HG03139 (cell line): ENCODE results near the gene DST.
"Not testable (repeated sequence)": the region's sequence is repeated elsewhere in the genome, so short reads cannot be mapped to it uniquely, and the experiment has no call there.

ENCODE experiments used
- ATAC-seq: cut with Tn5 transposase; IDR thresholded peaks from one replicate; pipeline ENCODE4 v1.9.1; 2021; ENCODE audit not compliant: unreplicated experiment

Gene DST

DNA sequence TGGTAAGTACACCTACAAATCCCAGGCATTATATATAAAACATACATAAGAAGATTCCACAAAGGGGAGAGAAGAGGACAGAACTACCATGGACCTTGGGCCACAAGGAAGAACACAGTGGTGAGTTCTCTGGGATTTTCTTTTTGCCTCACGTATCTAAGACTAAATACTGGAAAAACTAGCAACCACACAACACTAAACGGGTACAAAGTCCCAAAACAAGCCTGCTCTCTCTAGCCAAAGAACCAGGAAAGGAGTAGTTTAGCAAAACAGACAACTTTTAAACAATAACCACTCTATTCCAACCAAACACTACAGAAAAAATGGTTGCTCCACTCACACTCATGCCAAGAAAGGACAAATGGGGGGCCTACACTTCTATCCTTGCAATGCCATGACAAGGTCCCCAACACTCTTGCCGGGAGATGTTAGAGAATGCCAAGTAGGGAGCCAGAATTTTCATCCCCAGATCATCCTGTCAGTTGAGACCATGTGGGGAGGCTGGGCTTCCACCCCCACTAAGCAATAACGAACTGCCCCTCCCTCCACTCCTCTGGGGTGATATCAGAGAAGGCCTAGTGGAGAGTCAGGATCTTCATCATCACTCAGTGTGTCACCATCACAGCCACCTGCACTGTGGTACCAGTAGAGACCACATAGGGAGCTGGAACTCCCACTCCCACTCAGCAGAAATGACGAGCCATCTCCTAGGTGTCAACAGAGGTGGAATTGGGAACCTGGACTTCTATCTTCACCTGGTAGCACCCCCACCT is 123.5 kb downstream of the DST start:
- no peak for ATAC-seq

DNA sequence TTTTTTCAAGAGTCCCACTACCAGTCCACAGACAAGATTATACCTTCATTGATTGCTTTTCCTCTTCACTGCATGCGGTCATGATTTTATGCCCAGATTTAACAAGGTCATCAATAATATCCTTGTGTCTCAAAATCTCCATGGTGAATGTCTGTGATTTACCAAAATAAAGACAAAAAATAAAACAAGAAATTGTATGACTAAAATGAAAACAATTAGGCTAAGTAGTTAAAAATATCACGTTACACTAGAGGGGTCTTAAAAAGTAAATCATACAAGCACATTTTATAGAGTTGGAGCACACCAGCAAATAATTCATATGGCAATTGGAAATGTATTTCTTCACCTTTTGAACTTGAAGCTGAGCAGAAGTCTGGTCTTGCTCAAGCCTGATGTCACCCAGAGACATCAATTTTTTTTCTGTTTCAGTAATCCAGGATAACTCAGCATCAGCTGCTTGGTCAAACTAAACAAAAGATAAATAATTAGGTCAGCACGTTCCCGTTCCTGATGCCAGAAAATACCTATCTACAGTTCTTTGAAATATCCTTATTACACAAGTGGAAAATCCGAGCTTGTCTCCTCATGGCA is 125.4 kb downstream of the DST start:
- ATAC-seq: no peak

GRCh38 chr6:56516003-56516402 is 126.7 kb downstream of the DST start:
- no peak for ATAC-seq

DNA sequence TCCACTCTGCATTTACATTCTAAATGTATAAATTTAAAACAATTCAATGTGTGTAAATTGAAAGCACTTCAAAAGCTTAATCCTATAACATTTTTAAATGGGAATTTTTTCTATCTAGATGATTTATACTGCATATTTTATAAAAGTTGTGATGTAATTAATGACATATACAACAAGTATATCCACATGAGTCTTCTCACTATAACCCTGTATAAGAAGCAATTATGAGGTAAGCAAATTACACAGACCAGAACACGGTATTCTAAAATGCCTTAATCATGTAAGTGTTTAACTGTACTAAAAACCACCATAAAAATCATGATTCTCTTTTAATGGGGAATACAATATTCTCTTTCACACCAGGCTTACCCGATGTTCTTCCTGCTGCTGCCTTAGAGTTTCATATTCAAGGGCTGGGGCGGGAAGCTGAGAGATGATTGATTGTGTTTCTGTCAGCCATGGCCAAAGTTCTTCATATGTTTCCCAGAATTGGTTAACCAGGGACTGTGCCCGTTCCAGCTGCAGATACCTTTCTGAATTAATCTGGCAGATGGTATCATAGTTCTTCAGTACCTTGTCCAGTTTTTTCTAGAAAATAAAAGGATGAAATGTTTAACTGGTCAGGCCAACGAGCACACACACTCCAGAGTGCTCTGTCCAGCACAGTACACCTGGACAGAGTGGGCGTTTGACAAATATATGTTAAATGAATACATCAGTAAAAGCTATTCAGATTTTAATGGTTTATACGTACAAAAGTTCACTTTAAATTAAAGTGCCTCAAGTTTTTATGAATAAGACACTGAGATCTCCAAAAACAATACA is 127.4 kb downstream of the DST start:
- no peak for ATAC-seq

GRCh38 chr6:56514395-56514794 is 128.3 kb downstream of the DST start:
- ATAC-seq: no peak

- ATAC-seq: no peak
Measured at GRCh38 chr6:56513631-56514030, 129.1 kb downstream of the DST start.

DNA sequence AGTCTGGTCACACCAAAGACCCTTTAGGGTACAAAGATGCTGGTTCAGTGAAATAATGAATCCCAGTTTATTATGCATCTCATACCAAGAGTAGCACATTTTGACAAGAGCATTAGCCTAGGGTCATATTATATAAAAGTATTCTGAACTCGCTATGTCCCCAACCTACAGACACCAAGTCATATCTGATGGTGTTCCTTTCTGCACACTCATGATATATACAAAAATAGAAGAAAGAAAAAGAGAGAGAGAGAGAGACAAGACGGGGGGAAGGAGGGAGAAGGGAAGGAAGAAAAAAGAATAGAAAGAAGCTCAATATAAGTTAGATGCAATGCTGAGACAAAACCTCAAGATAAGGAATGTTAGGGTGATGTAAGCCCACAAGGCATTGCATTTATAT is 131.1 kb downstream of the DST start:
- no peak for ATAC-seq

- ATAC-seq: no peak
Measured at GRCh38 chr6:56510984-56511531, 131.6 kb downstream of the DST start.

- ATAC-seq: no peak
Measured at GRCh38 chr6:56509031-56509430, 133.7 kb downstream of the DST start.

DNA sequence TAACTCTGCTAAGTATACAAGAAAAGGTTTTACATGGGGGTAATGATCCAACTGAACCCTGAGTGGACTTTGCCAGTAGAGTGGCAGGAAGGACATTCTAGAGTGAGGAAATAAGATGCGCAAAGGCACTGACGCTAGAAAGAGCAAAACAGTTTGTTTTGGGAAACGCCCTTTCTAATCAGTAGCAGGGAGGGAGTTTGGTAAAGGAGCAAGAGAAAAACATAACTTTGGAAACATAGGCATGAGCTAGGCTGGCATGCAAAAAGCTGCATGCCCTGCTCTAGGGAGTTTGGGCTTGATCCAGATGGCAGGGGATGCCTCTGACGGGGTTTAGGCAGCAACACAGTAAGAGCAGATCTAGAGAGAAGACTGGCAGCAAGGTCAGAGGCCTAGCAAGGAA is 135.2 kb downstream of the DST start:
- ATAC-seq: no peak

GRCh38 chr6:56505512-56506260 is 137.0 kb downstream of the DST start:
- ATAC-seq: no peak

- no peak for ATAC-seq
Measured at GRCh38 chr6:56501993-56502392, 140.7 kb downstream of the DST start.

- no peak for ATAC-seq
Measured at GRCh38 chr6:56499095-56499494, 143.6 kb downstream of the DST start.

DNA sequence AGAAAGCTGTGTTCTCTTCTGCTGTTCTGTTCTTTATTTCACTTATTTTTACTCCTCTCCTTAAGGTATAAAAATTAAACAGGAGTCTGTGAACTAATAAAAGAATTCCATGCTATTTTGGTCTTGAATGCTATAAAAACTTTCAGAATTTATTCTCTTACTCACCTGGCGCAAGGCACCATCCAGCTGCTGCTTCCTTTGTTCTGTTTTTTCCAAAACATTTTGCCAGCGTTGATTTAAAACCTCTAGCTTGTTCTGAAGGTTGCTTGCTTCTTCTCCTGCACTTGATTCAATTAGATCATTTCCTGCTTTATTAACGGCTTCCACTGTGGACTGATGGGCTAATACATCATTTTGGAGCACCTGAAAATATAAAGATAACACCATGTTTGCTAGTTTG is 145.0 kb downstream of the DST start:
- ATAC-seq: no peak

DNA sequence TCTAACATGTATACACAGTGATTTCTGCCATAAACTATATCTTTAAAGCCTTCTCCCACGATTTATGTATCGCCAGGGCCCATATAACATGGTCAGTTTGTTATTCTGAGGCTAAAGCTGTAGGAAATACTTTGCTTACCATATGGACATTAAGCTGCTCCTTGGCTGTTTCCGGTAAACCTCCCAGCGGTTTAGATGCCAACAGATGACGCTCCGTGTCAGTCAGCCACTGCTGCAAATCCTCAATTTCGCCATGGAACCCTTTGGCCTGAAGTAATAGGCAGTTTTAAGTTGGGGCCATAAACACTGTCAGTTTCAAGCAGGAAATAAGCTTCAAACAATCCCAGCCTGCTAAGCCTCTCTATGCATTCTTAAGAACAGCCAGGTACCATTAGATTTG is 145.4 kb downstream of the DST start:
- no peak for ATAC-seq

DNA sequence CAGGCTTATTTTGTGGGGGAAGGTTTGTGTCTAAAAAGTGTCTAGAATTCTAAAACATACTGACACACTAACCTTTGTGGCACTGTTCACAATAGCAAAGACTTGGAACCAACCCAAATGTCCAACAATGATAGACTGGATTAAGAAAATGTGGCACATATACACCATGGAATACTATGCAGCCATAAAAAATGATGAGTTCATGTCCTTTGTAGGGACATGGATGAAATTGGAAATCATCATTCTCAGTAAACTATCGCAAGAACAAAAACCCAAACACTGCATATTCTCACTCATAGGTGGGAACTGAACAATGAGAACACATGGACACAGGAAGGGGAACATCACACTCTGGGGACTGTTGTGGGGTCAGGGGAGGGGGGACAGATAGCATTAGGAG is 146.0 kb downstream of the DST start:
- not testable (repeated sequence) for ATAC-seq

DNA sequence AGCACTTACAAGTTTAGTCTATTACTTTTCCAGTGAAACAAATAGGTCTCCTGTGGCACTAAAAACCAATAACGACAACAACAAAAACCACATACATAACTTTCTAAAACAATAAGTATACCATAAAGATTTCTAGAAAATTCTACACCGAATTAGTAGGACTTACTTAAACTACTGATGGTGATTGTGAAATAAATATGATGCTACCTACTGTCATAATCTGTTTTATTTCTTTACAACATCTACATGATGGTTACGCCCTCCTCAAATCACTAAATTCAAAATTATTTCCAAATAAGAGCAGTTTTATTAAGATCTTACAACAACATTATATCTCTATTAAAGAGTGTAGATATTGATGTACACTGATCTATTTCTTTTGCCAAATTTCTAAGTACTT is 147.0 kb downstream of the DST start:
- no peak for ATAC-seq

GRCh38 chr6:56491606-56492328 is 150.9 kb downstream of the DST start:
- ATAC-seq: no peak

DNA sequence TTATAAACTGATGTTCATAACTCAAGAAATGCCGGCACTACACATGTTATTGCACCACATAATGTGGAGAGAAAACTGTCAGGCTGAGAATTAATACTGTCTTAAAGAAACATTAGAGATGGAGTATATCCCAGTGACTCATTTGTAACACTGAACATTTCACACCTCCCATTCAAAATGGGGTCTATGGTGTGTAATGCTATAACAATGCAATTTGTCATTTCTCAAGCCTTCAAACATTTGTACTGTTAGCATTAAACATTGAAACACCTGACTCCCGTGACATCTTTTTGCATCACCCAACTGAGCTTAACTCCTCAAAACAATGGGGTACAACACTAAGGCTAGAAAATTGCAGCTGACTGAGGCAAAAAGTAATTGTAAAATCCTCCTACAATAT is 151.7 kb downstream of the DST start:
- no peak for ATAC-seq

DNA sequence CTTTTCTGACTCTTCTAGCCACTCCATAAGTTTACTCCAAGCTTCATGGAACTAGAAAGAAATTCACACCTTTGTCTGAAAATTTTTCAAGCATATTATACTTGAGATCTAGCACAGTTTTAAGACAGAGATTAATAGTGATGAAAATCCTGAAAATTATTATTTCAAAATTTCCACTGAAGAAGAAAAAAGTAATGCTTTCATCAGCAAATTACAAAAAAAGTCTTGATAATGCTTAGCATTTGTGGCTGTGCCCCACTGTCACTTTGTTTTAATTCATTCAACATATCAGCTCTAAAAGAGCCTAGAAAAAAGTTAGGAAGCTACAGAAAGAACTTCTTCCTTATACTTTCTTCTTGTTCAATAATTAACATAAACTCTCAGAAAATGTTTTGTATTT is 153.1 kb downstream of the DST start:
- no peak for ATAC-seq
